Measurements from ENCODE around the gene ESD.
"Not testable (repeated sequence)": the region's sequence is repeated elsewhere in the genome, so short reads cannot be mapped to it uniquely, and the experiment has no call there.

Gene ESD

DNA sequence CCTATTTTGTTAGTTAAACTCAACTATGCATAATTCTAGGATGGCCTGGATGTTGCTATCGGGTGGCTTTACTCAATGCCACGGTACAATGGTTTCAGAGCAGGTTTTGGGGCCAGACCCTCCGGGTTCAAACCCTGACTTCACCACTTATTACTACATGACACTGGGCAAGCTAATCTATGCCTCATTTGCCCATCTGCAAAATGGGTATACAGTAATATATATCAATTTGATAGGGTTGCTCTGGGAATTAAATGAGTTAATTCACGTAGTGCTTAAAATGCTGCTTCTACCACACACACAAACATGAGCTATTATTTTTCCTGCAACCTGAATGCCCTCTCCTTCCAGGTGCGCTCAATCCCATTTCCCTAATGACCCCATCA, 839 bp downstream of the ESD start:
- FAIRE-seq (no peak), DNase-seq (ENCODE audit: insufficient read length, low spot score) (no peak)

DNA sequence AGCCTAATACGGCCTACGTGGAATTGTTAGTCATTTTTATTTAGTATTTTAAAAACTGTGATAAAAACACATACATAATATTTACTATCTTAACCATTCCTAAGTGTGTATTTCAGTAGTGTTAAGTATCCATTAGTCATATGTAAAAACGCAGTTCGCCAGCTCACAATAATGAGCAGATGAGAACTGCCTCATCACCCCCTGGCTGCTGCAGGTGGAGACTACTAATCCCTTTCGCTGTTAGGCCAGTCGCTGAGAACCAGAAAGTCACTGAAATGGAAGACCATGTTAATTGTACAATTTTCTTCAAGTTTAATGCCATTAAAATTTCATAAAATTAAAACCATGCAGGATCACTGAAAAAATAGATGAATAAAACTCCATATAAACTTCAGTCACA, 1.6 kb downstream of the ESD start:
- DNase-seq (ENCODE audit: insufficient read length, low spot score) (no peak), FAIRE-seq (no peak)

DNA sequence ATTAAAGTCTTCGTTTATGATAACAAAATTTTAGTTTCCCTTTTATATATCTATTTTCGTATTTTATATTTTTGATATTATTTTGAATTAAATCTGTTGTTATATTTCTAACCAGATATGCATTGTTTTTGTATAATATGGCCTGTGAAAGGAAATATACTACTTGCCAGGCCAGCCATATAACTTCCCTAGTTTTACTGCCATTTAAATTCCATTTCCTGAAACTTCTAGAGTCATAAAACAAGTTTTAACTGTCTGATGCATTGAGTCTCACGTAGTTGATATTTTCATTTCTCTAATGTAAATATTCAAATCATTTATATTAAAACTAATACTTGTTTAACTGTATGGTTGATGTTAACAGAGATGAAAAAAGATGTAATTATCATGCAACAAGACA, 13.5 kb downstream of the ESD start:
- no peak for DNase-seq (ENCODE audit: insufficient read length, low spot score)
- no peak for FAIRE-seq

DNA sequence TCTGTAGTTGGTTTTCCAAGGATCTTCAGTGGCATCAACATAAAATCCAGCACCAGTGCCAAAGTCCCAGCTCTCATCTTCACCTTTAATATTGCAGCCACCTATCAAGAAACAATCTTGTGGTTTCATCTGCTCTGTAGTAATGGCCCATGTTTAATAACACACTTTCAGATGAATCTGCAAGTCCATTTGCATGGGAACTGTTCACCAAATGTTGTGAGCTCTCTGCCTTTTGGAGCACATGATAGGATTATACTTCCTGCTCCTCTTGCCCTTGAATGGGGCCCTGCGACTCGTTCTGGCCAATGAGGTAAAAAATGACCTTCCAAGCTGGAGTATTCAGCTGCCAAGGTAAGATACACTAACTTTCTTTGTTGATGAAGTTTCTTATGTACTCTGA, 14.3 kb downstream of the ESD start:
- FAIRE-seq (no peak), DNase-seq (ENCODE audit: insufficient read length, low spot score) (no peak)

DNA sequence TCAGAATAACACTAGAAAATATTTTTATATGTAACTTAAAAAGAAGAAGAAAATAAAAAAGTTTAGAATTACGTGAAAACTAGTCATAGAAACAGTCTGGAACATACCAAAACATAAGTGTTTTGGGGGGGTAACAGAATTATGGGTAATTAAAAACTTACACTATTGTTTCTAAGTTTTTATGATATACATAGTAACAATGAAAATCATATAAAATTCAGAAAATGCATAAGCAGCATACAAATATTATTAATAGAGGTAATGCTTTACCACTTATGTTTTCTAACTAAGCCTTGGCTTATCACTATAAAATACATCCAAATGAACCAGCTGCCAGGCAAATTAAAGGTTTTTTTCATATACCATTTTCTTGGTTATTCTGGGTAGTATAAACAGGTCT, 14.9 kb downstream of the ESD start:
- DNase-seq (ENCODE audit: insufficient read length, low spot score): no peak
- FAIRE-seq: no peak

DNA sequence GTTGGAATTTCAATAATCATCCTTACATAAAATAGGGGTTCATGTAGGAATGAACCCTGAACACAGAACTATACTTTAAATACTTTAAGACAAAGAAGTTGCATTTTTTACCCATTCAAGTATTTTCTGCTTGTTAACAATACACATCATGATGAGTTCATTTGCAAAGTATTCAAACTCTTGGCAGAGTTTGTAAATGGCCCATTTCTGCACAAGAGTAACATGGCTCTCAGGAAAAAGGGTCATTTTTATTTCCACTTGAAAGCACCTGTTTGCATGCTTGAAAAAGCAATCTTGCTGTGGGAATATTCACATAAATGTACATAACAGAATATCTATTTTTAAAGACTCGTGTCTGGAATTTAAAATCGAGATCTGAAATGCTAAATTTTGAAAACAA, 18.1 kb downstream of the ESD start:
- no peak for DNase-seq (ENCODE audit: insufficient read length, low spot score)
- no peak for FAIRE-seq

DNA sequence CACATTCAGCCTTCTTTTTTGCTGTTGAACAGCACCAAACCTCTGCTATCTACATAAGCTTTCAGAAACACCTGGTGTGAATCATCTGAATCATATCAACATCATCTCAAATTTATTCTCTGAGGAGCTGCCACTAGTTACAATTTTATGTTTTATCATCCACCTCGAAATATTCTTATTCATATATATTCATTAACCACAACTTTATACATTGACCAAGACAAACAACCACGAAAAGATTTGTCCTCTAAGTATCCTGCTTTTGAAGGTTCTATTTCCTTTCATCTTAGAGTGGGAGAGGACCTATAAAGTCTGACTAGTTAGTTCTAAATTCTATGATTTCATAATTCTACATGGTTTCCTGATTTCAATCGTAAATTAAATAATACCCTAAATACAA, 18.9 kb downstream of the ESD start:
- DNase-seq (ENCODE audit: insufficient read length, low spot score) (no peak), FAIRE-seq (no peak)

DNA sequence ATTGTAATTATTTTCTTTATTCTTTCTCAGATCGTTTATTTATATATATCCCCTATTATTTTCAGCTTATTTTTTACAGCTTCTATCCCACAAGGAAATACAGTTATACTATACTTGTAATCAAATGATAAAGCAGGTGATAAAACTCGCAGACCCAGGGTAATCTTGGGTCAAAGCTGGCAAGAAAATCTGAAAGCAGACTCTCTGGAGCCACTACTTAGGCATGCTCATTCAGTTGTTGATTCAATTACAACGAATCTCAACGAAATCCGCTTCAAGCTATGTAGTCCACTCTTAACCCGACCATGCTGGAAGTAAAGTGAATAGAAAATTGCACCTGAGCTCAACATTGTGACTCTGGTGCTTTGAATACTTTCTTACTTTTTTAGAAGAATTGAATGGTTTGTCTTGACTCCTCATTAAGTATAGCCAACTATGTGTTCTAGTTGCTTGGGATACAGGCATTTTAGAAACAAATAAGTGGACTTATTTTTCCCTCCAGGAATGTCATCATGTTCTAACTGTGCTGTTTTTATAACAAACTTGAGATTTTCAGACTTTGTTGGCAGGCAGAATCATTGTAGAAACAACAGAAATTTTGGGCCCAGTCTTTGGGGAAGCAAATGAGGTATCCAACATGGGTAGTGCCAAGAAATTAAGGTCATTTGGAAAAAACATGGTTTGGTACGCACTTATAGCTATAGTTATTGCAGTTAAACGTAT, 21.4 kb downstream of the ESD start:
- no peak for FAIRE-seq
- no peak for DNase-seq (ENCODE audit: insufficient read length, low spot score)

DNA sequence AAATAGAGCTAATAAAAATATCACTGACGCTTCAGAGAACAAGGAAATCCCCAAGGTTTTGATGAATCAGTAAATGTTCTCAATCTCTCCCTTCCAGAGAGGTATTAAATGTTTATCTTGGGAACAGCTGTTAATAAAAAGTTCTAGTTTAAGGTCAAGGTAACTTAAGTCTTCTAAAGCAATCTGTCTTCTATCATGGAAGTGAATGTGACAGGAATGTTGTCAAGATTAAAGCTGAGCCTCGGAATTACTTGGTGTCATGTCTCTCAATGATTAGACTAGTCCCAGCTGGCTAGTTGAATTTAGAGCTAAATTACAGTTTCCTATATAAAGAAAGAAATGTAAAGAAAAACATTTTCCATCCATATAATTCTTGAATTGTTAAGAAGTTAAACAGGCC, 23.4 kb downstream of the ESD start:
- FAIRE-seq (no peak), DNase-seq (ENCODE audit: insufficient read length, low spot score) (no peak)

DNA sequence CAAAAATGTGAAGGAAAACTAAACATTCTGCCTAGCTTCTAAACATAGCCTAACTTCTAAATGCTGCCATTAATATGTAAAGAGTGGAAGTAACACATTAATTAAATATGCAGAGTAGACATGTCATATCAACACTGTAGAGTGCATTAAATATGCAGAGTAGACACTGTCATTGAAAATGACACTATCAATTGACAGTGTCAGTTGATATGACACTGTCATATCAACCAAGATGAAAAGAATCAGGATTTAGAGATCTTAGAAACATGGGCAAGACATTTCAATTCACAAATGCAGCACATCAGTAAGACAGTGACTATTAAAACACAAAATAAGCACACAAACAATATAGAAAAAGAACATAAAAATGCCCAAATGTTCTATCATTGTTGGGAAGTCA, 25.3 kb downstream of the ESD start:
- FAIRE-seq: no peak

DNA sequence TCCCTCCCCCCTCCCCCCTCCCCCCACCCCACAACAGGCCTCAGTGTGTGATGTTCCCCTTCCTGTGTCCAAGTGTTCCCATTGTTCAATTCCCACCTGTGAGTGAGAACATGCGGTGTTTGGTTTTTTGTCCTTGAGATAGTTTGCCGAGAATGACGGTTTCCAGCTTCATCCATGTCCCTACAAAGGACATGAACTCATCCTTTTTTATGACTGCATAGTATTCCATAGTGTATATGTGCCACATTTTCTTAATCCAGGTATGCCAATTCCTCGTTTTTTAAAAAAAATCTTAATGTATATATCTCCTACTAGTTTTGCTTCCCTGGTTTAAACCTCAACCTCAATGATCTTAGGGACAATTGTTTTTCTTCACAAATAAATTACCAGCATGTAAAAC, 27.0 kb downstream of the ESD start:
- not testable (repeated sequence) for DNase-seq (ENCODE audit: insufficient read length, low spot score); FAIRE-seq

More for the DNA sequence above, 25.3 kb downstream of the ESD start:
- DNase-seq (ENCODE audit: insufficient read length, low spot score): no peak

DNA sequence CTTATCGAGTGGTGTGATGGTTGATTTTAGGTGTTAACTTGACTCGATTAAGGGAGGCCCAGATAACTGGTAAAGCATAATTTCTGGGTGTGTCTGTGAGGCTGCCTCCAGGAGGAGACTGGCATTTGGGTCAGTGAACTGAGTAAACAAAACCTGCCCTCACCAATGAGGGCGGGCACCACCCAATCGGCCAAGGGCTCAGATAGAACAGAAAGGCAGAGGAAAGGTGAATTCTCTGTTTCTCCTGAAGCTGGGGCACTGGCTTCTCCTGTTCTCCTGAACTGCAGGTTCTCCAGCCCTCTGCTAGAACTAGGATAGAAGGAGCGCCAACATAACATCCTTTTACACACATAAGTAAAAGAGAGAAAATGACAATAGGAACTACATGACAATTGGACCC, 35.1 kb downstream of the ESD start:
- no peak for DNase-seq (ENCODE audit: insufficient read length, low spot score)
- FAIRE-seq: no peak

DNA sequence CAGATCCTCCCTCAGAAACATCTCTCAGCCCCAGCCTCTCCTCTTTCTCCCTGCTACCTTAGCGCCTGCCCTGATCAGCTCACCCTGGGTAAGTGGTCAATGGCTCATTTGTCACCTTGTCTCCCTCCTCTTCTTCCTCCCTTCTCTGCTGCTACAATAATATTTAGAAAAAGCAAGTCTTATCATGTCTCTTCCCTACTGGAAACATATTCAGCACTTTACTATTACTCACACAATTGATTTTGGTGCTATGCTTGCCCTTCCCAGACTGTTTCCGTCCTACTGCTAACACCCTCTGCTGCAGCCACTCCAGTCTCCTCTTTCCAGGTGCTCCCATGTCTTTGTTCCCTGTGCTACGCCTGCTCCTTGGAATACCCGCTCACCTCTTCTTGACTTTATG, 35.8 kb downstream of the ESD start:
- no peak for FAIRE-seq

DNA sequence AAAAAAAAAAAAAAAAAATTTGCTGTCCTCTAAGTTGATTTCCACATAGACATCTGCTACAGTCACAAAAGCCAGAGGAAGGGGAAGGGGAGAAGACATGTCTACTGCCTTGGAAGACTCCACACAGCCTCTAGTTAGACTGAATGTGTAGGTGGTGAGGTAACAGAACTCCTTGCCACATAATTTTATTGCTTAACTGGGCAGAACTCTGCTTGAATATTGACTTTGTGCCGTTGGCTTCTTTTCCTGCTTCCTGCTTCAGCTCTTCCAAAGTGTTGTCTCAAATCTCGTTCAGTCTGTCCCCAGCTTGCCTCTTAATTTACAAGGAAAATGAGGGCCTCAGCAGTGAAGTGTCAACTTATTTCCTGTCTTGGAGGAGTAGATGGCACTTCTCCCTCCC, 37.1 kb downstream of the ESD start:
- no peak for DNase-seq (ENCODE audit: insufficient read length, low spot score)
- FAIRE-seq: no peak

More for the DNA sequence above, 35.8 kb downstream of the ESD start:
- no peak for DNase-seq (ENCODE audit: insufficient read length, low spot score)

DNA sequence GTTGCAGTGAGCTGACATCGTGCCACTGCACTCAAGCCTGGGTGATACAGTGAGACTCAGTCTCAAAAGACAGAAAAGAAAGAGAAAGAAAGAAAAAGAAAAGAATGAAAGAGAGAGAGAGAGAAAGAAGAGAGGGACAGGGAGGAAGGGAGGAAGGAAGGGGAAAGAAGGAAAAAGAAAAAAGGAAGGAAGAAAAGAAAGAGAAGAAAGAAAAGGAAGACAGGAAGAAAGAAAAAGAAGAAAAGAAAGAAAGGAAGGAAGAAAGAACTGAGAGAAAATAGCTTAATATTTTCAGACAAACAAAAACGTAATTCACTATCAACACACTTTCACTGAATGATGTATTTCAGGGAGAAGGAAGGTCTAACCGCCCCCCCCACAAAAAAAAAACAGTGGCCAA, 39.3 kb downstream of the ESD start:
- DNase-seq (ENCODE audit: insufficient read length, low spot score) (no peak), FAIRE-seq (no peak)

DNA sequence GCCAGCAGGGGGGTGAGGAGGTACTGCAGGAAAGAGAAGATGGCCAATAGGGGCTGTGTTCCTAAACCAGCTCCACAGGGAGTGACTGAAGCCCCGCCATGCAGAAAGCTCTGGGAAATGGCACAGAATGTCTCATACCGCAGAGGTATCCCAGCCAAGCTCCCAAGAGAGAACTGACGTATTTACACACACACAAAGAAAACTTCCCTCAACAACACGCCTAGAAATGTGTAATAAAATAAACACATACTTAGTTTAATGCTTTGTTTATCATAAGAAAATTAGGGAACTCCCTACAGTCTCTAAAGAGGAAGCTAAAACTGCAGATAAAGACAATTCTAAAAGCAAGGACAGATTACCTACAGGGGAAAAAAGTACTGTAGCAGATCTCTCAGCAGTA, 40.0 kb downstream of the ESD start:
- FAIRE-seq: no peak
- no peak for DNase-seq (ENCODE audit: insufficient read length, low spot score)

DNA sequence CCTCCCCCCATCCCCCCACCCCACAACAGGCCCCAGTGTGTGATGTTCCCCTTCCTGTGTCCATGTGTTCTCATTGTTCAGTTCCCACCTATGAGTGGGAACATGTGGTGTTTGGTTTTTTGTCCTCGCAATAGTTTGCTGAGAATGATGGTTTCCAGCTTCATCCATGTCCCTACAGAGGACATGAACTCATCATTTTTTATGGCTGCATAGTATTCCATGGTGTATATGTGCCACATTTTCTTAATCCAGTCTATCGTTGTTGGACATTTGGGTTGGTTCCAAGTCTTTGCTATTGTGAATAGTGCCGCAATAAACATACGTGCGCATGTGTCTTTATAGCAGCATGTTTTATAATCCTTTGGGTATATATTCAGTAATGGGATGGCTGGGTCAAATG, 41.5 kb downstream of the ESD start:
- not testable (repeated sequence) for FAIRE-seq; DNase-seq (ENCODE audit: insufficient read length, low spot score)

DNA sequence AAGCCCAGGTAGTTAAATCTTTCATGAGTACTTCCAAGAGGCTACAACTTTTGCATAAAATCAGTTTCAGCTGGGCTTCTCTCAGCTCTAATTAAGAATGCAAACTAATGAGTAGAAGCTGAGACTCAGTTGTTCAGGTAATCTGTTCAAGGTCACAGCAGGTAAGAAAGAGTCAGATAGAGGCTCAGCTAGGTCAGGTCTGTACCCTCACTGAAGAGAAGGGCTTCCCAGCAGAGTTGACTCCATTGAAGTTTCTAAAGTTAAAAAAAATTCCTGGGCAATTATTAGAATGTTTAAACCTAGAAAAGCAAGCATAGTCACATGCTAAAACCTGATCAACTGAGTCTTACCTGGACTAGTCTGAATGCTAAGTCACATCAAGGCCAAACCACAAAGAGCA, 42.1 kb downstream of the ESD start:
- DNase-seq (ENCODE audit: insufficient read length, low spot score) (no peak), FAIRE-seq (no peak)

DNA sequence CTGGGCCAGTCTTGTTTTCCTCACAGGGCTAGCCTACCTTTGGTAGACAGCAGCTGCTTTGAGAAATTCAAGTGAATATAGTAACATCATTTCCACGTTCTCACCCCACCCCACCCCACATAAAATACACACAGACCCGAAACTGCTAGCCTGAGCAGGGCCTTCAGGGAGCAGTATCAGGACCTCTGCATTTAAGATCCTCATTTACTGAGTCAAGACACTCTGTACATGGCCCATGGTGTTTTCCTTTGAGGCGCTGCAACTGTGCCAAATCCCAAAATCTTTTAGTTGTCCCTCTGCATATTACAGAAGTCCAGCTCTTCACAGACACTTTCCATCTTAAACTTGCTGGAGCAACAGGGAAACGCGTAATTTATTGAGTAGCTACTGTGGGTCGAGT, 43.0 kb downstream of the ESD start:
- FAIRE-seq (no peak), DNase-seq (ENCODE audit: insufficient read length, low spot score) (no peak)

DNA sequence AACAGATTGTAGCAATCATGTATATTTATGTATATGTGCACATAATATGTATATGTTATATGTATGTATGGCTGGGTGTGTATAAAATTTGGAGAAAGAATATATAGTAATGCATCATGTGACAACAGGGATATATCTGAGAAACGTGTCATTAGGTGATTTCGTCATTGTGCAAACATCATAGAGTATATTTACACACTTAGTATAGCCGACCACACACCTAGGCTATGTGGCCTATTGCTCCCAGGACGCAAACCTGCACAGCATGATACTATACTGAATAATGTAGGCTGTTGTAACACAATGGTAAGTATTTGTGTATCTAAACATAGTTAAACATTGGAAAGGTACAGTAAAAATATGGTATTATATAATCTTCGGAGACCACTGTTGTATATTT, 43.8 kb downstream of the ESD start:
- DNase-seq (ENCODE audit: insufficient read length, low spot score): no peak
- FAIRE-seq: no peak

DNA sequence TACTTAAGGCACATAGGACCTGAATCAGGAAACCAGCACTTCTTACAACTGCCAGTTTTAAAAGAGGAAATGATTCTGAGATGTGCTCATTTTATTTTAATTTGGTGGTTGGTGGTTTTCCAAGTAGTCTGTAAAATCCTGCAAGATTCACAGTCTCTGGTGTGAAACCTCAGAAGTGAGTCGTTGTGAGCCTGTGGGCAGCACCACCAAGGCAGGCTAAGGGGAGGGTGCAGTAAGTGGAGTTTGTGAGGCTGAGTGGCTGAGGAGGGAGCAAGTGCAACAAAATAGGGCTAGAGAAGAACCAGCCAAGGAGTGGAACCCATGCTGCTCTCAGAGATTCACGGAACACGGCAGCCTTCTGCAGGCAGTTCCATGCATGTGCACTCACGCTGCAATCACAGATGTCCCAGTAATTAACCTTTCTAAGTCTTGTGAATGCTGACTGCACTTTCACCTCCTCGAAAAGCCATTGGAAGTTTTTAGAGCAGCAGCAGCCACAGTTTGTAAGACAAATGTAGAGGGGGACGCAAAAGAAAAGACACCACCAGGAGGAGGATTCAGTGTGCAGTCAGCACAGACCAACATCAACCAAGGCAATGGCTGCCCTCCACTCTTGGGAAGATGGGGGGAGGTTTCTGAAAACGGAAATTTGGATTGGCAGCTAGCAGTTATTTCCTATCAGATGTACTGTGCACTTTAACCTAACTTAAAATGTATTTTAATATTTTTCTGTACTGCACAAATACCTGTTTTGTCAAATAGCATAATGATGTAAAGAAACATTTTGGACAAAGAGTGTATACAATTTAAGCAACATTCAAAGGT, 44.9 kb downstream of the ESD start:
- no peak for FAIRE-seq
- no peak for DNase-seq (ENCODE audit: insufficient read length, low spot score)

DNA sequence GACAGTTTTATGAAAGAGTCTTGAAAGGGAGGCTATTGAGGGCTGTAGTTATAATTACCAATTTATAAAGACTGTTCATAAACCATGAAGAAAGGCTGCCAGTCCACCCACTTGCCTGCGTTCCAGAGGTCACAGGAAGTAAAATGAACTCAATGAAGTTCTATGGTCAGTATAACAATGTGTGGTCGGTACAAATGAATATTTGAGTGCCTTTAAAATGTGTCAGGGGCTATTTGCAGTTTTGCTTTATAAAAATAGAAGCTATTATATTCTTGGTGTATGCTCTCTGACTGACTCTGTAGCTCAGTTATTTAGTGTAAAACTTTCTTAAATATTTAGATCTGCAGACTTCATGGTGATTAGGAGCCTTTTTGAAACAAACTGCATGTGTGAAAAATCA, 47.0 kb downstream of the ESD start:
- DNase-seq (ENCODE audit: insufficient read length, low spot score): no peak

More for the DNA sequence above, 47.0 kb downstream of the ESD start:
- FAIRE-seq: no peak
